ENCODE results near the gene LY6G6C. TPM values are rescaled to one million over a fixed set of nuclear protein-coding genes. Genes with fewer than 3 reads are reported as not detected.

Gene LY6G6C
- total RNA-seq, 1 donor from 2014 or later: not detected

DNA sequence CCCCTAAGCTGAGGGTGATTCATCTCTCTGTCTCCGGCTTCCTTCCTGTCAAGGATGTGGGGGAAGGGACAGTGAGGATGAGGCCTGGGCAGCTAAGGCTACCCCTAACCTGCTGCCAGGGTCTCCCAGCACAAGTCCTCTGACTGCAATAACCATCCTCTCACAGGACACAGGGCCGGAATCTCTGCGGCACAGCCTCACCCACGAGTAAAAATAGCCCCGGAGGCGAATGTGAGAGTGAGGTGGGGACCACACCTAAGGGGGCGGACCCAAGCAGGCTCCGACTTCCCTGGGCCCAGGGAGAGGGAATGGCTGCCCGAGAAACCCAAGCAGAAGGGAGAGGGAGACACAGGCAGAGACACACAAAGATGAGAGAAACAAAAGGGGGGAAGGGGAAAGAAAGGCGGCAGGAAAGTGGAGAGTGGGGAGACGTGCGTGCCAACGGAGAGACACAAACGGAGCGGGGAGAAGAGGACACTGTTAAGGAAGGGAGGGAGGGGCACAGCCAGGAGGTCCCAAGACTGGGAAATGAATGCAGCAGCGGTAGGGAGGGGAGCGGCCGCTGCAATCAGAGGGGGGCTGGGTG is 13.4 kb upstream of the LY6G6C start:
- peaks cover 0 to 14% (median 0%) of the 10 kb centered on the region in 3 donors for H3K27me3 ChIP-seq (ENCODE audit: control insufficient read depth in 3 of 3, insufficient read depth in 3 of 3, low read length in 3 of 3)
- peak overlapping the region; percentile 65 to 92 (median 79) for H3K4me3 ChIP-seq (ENCODE audit: low read length in 3 of 3)
- H3K9me3 ChIP-seq (ENCODE audit: control insufficient read depth in 3 of 3, low read length in 3 of 3): no peaks in the 10 kb centered on the region
- H3K27ac ChIP-seq (ENCODE audit: low read depth, low read length): peak overlapping the region; percentile 81
- peak overlapping the region; percentile 73 to 87 (median 82) for H3K9ac ChIP-seq (ENCODE audit: low read depth in 1 of 3, low read length in 3 of 3)
- peaks cover 29 to 48% (median 36%) of the 10 kb centered on the region in 3 donors for H3K4me1 ChIP-seq (ENCODE audit: control insufficient read depth in 3 of 3, insufficient read depth in 3 of 3, low read length in 3 of 3)
- peaks cover 4 to 19% (median 14%) of the 10 kb centered on the region in 3 donors for H3K36me3 ChIP-seq (ENCODE audit: control insufficient read depth in 3 of 3, insufficient read depth in 3 of 3, low read length in 3 of 3)

DNA sequence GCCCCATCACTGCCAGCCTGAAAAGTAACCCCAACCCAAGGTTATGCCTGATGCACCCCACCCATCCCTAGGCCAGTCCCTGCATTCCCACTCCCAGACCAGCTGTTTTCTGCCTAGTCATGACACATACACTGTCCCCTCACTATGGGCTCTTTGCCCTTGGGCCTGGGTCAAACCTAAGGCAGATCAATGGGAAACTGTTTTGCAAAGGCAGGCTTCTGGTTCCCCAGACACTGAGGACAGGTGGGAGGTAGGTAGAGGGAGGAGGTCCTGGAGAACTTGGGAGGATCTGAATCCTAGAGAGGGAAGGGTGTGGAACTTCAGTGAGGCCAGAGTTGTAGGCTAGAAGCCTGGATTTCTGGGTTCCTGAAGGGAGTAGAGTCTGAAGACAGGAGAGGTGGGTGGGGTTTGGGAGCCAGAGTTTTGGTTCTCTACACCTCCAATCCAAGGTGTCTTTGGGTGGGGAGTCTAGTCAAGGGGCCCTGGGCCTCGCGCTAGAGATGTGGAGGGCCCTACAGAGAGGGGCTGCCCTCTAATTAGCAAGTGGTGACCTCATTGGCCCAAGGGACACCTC is 12.8 kb upstream of the LY6G6C start:
- Histone ChIP-seq H3K36me3 (ENCODE audit: control insufficient read depth in 3 of 3, insufficient read depth in 3 of 3, low read length in 3 of 3) (peaks cover 4 to 19% (median 14%) of the 10 kb centered on the region in 3 donors), H3K4me1 (ENCODE audit: control insufficient read depth in 3 of 3, insufficient read depth in 3 of 3, low read length in 3 of 3) (peaks cover 33 to 45% (median 36%) of the 10 kb centered on the region in 3 donors), H3K4me3 (ENCODE audit: low read length in 3 of 3) (peak overlapping the region; percentile 65 to 92 (median 79)), H3K9me3 (ENCODE audit: control insufficient read depth in 3 of 3, low read length in 3 of 3) (no peaks in the 10 kb centered on the region), H3K27me3 (ENCODE audit: control insufficient read depth in 3 of 3, insufficient read depth in 3 of 3, low read length in 3 of 3) (peaks cover 0 to 14% (median 0%) of the 10 kb centered on the region in 3 donors), H3K27ac (ENCODE audit: low read depth, low read length) (peak overlapping the region; percentile 81), H3K9ac (ENCODE audit: low read depth in 1 of 3, low read length in 3 of 3) (peak overlapping the region; percentile 73 to 87 (median 82))

DNA sequence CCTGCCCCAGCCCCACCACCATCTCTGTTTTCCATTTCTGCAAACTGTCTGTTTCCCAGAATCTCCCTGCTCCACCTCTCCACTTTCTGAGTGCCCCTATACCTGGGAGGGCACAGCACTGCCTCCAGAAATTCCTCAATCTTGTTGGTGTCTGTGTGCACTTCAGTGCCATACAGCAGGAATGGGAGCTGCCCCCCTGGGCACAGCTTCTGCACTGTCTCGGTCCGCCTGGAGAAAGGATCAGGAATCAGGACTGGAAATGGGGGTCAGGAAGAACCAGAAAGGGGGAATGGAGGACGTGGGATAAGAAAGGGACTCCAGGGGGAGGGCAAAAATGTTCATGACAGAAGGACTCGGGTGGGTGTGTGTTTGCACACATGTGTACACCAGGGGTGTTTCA is 12.2 kb upstream of the LY6G6C start:
- H3K27ac ChIP-seq (ENCODE audit: low read depth, low read length): peak overlapping the region; percentile 81
- peak overlapping the region in 1 of 3 donors; percentile 65 for H3K4me3 ChIP-seq (ENCODE audit: low read length in 3 of 3)
- no peak overlapping the region for H3K9ac ChIP-seq (ENCODE audit: low read depth in 1 of 3, low read length in 3 of 3)
- H3K4me1 ChIP-seq (ENCODE audit: control insufficient read depth in 3 of 3, insufficient read depth in 3 of 3, low read length in 3 of 3): peaks cover 35 to 45% (median 38%) of the 10 kb centered on the region in 3 donors
- H3K36me3 ChIP-seq (ENCODE audit: control insufficient read depth in 3 of 3, insufficient read depth in 3 of 3, low read length in 3 of 3): peaks cover 4 to 19% (median 14%) of the 10 kb centered on the region in 3 donors
- peaks cover 0 to 14% (median 0%) of the 10 kb centered on the region in 3 donors for H3K27me3 ChIP-seq (ENCODE audit: control insufficient read depth in 3 of 3, insufficient read depth in 3 of 3, low read length in 3 of 3)
- H3K9me3 ChIP-seq (ENCODE audit: control insufficient read depth in 3 of 3, low read length in 3 of 3): no peaks in the 10 kb centered on the region

GRCh38 chr6:31732029-31732428 is 10.5 kb upstream of the LY6G6C start:
- no peak overlapping the region for H3K9ac ChIP-seq (ENCODE audit: low read depth in 1 of 3, low read length in 3 of 3)
- peaks cover 0 to 14% (median 0%) of the 10 kb centered on the region in 3 donors for H3K27me3 ChIP-seq (ENCODE audit: control insufficient read depth in 3 of 3, insufficient read depth in 3 of 3, low read length in 3 of 3)
- peaks cover 9 to 23% (median 16%) of the 10 kb centered on the region in 3 donors for H3K36me3 ChIP-seq (ENCODE audit: control insufficient read depth in 3 of 3, insufficient read depth in 3 of 3, low read length in 3 of 3)
- no peak overlapping the region for H3K27ac ChIP-seq (ENCODE audit: low read depth, low read length)
- H3K4me1 ChIP-seq (ENCODE audit: control insufficient read depth in 3 of 3, insufficient read depth in 3 of 3, low read length in 3 of 3): peaks cover 30 to 43% (median 35%) of the 10 kb centered on the region in 3 donors
- no peak overlapping the region for H3K4me3 ChIP-seq (ENCODE audit: low read length in 3 of 3)
- no peaks in the 10 kb centered on the region for H3K9me3 ChIP-seq (ENCODE audit: control insufficient read depth in 3 of 3, low read length in 3 of 3)

DNA sequence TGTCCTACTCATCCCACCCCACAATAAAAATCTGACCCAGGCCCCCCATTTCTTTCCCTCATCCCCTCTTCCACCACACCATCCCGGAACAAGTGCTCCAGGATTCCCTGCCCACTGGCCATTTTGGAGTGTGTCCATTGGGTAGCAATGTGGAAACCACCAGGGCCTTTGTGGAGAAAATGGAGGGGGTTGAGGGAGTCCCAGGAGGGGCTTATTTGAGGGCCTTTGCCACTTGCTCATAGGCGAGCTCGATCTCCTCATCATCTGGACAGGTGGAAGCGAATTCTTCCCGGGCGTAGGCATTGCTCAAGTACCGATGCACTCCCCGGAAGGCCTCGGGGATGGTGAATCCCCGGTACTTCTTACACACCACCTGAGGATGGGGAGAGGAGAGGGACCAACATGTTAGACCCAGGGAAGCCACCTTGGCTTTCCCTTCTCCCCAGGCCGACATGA is 9.1 kb upstream of the LY6G6C start:
- peak overlapping the region in 1 of 3 donors; percentile 86 for H3K9ac ChIP-seq (ENCODE audit: low read depth in 1 of 3, low read length in 3 of 3)
- peaks cover 13 to 34% (median 24%) of the 10 kb centered on the region in 3 donors for H3K36me3 ChIP-seq (ENCODE audit: control insufficient read depth in 3 of 3, insufficient read depth in 3 of 3, low read length in 3 of 3)
- H3K4me1 ChIP-seq (ENCODE audit: control insufficient read depth in 3 of 3, insufficient read depth in 3 of 3, low read length in 3 of 3): peaks cover 29 to 33% (median 30%) of the 10 kb centered on the region in 3 donors
- H3K27me3 ChIP-seq (ENCODE audit: control insufficient read depth in 3 of 3, insufficient read depth in 3 of 3, low read length in 3 of 3): peaks cover 0 to 7% (median 0%) of the 10 kb centered on the region in 3 donors
- peak overlapping the region; percentile 40 for H3K27ac ChIP-seq (ENCODE audit: low read depth, low read length)
- no peaks in the 10 kb centered on the region for H3K9me3 ChIP-seq (ENCODE audit: control insufficient read depth in 3 of 3, low read length in 3 of 3)
- H3K4me3 ChIP-seq (ENCODE audit: low read length in 3 of 3): peak overlapping the region in 1 of 3 donors; percentile 88

GRCh38 chr6:31729979-31730630 is 8.6 kb upstream of the LY6G6C start:
- H3K4me1 ChIP-seq (ENCODE audit: control insufficient read depth in 3 of 3, insufficient read depth in 3 of 3, low read length in 3 of 3): peaks cover 28 to 30% (median 29%) of the 10 kb centered on the region in 3 donors
- peak overlapping the region; percentile 80 to 88 (median 81) for H3K4me3 ChIP-seq (ENCODE audit: low read length in 3 of 3)
- peaks cover 13 to 34% (median 24%) of the 10 kb centered on the region in 3 donors for H3K36me3 ChIP-seq (ENCODE audit: control insufficient read depth in 3 of 3, insufficient read depth in 3 of 3, low read length in 3 of 3)
- H3K9me3 ChIP-seq (ENCODE audit: control insufficient read depth in 3 of 3, low read length in 3 of 3): no peaks in the 10 kb centered on the region
- peaks cover 0 to 2% (median 0%) of the 10 kb centered on the region in 3 donors for H3K27me3 ChIP-seq (ENCODE audit: control insufficient read depth in 3 of 3, insufficient read depth in 3 of 3, low read length in 3 of 3)
- H3K9ac ChIP-seq (ENCODE audit: low read depth in 1 of 3, low read length in 3 of 3): peak overlapping the region; percentile 81 to 86 (median 84)
- peak overlapping the region; percentile 95 for H3K27ac ChIP-seq (ENCODE audit: low read depth, low read length)

DNA sequence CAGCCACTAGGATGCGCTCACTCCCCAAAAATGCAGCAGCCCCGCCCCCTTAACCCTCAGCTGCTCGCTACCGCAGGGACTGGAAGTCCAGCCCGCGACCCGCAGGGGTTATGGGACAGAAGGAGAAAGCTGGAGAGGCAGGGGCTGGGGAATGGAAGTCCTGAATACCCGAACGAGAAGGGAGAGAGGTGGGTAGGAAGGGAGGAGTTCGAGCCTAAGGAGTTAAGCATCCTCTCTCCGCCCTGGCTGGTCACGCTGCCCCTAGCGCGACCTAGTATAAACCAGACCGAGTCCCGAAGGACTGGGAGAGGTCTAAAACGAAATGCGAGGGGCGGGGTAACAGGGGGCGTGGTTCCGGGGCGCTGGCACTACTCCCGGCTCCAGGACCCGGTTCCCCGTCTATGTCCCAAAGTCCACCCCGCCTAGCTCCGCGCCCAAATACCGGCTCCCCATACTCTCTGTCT is 8.0 kb upstream of the LY6G6C start:
- H3K4me1 ChIP-seq (ENCODE audit: control insufficient read depth in 3 of 3, insufficient read depth in 3 of 3, low read length in 3 of 3): peaks cover 22 to 25% (median 24%) of the 10 kb centered on the region in 3 donors
- peak overlapping the region; percentile 95 for H3K27ac ChIP-seq (ENCODE audit: low read depth, low read length)

DNA sequence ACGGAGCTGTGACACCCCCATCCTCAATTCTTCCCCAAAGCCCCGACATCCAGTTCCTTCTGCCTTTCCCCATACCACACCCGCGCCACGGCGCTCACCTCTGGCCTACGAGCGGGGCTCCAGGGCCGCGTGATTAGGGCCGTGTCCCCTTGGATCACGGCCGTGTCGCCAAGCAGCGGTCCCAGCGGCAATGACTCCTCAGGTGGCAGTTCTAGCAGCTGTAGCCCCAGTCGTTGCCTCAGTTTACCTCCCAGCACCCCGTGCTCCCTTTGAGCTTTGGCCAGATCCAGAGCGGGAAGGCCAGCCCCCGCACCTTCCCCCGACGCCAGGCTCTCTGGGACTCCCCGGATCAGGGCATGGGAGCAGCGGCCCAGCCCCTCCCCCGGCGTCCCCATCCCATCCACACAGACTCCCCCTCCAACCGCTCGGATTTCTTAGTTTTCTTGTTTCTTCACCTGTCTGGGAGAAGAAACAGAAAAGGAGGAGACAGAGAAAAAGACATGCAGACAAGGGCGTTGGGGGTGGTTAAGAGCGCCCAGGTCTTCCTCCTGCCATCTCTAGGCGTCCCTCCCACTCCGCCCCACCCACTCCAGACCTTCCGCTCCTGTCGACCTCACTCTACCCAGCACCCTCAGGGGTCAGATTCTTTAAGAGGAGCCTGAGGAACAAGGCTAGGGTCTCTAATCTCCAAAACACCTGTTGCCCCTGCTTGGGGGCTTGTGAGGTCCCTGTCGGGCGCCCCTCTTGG is 7.4 kb upstream of the LY6G6C start, which contains the start of gene DDAH2:
DDAH2 (minus strand) TSS at position 533 of the 748 bp plus-strand sequence; CDS start at position 395, 138 bp downstream.
- Histone ChIP-seq H3K36me3 (ENCODE audit: control insufficient read depth in 3 of 3, insufficient read depth in 3 of 3, low read length in 3 of 3) (peaks cover 13 to 34% (median 22%) of the 10 kb centered on the region in 3 donors), H3K9me3 (ENCODE audit: control insufficient read depth in 3 of 3, low read length in 3 of 3) (no peaks in the 10 kb centered on the region), H3K27ac (ENCODE audit: low read depth, low read length) (peak within 1 kb of the TSS; percentile 95), H3K27me3 (ENCODE audit: control insufficient read depth in 3 of 3, insufficient read depth in 3 of 3, low read length in 3 of 3) (no peaks in the 10 kb centered on the region), H3K4me1 (ENCODE audit: control insufficient read depth in 3 of 3, insufficient read depth in 3 of 3, low read length in 3 of 3) (peaks cover 16 to 19% (median 18%) of the 10 kb centered on the region in 3 donors), H3K9ac (ENCODE audit: low read depth in 1 of 3, low read length in 3 of 3) (peak within 1 kb of the TSS; percentile 81 to 86 (median 84)), H3K4me3 (ENCODE audit: low read length in 3 of 3) (peak within 1 kb of the TSS; percentile 80 to 88 (median 81))

More for the DNA sequence above, 8.0 kb upstream of the LY6G6C start:
- Histone ChIP-seq H3K36me3 (ENCODE audit: control insufficient read depth in 3 of 3, insufficient read depth in 3 of 3, low read length in 3 of 3) (peaks cover 13 to 34% (median 24%) of the 10 kb centered on the region in 3 donors), H3K9me3 (ENCODE audit: control insufficient read depth in 3 of 3, low read length in 3 of 3) (no peaks in the 10 kb centered on the region), H3K27me3 (ENCODE audit: control insufficient read depth in 3 of 3, insufficient read depth in 3 of 3, low read length in 3 of 3) (no peaks in the 10 kb centered on the region), H3K4me3 (ENCODE audit: low read length in 3 of 3) (peak overlapping the region; percentile 80 to 88 (median 81)), H3K9ac (ENCODE audit: low read depth in 1 of 3, low read length in 3 of 3) (peak overlapping the region; percentile 81 to 86 (median 84))

Measured in skeletal muscle tissue (tissue), 4 donors.